Keratinocyte (primary cell): ENCODE data around the gene TIPRL. TPM values are rescaled to one million over a fixed set of nuclear protein-coding genes. Genes with fewer than 3 reads are reported as not detected.

Experiments
- DNase-seq: peaks from one replicate; pipeline ENCODE4 v3.0.0-alpha.2; 2011; ENCODE audit warnings: low read depth, missing footprints, low spot score
- FAIRE-seq: peaks from 2 replicates; lab custom pipeline; 2011; peaks lifted over from hg19 to GRCh38; lab: Jason Lieb, UNC
- H2AFZ ChIP-seq: 2 replicates; pipeline ENCODE4 v1.6.0; 2012; ENCODE audit warnings: low read length, control low read depth, inconsistent platforms; ENCODE audit not compliant: control insufficient read depth
- H3K27ac ChIP-seq: 2 replicates; pipeline ENCODE4 v1.5.1; 2011; ENCODE audit warnings: low read length; ENCODE audit not compliant: control insufficient read depth, insufficient read depth
- H3K27me3 ChIP-seq: 3 replicates; pipeline ENCODE4 v1.6.0; 2011; ENCODE audit warnings: low read length; ENCODE audit not compliant: control insufficient read depth, insufficient read depth; ENCODE audit errors: extremely low read depth
- H3K36me3 ChIP-seq, 2 experiments: 2 replicates in 1 of 2; 3 replicates in 1 of 2; pipeline ENCODE4 v1.5.1; 2011; ENCODE audit warnings: low read length in 2 of 2, mild to moderate bottlenecking in 1 of 2; ENCODE audit not compliant: control insufficient read depth in 2 of 2, insufficient read depth in 2 of 2; ENCODE audit errors: extremely low read depth in 1 of 2
- H3K4me1 ChIP-seq: 3 replicates; pipeline ENCODE4 v1.5.1; 2011; ENCODE audit warnings: low read length; ENCODE audit not compliant: control insufficient read depth, insufficient read depth; ENCODE audit errors: extremely low read depth
- H3K4me2 ChIP-seq: 3 replicates; pipeline ENCODE4 v1.6.0; 2011; ENCODE audit warnings: low read depth, low read length; ENCODE audit not compliant: control insufficient read depth, insufficient read depth; ENCODE audit errors: extremely low read depth
- H3K4me3 ChIP-seq, 3 experiments: fragments of 200-600 bp in 1 of 3; sonication (generic) in 1 of 3; 2 replicates in 2 of 3; 3 replicates in 1 of 3; pipeline ENCODE4 v1.5.1; 2011 to 2016; ENCODE audit warnings: low read length in 3 of 3, mild to moderate bottlenecking in 3 of 3, control low read depth in 2 of 3, inconsistent platforms in 1 of 3, low read depth in 1 of 3, mixed read lengths in 1 of 3, mixed run types in 1 of 3, moderate library complexity in 1 of 3; ENCODE audit not compliant: control insufficient read depth in 2 of 3, insufficient read depth in 2 of 3; ENCODE audit errors: extremely low read depth in 1 of 3
- H3K79me2 ChIP-seq: 2 replicates; pipeline ENCODE4 v1.6.0; 2012; ENCODE audit warnings: low read length; ENCODE audit not compliant: control insufficient read depth, insufficient read depth
- H3K9ac ChIP-seq: 3 replicates; pipeline ENCODE4 v1.6.0; 2011; ENCODE audit warnings: low read length; ENCODE audit not compliant: control insufficient read depth, insufficient read depth; ENCODE audit errors: extremely low read depth
- H3K9me1 ChIP-seq: 3 replicates; pipeline ENCODE4 v1.6.0; 2011; ENCODE audit warnings: low read length; ENCODE audit not compliant: control insufficient read depth, insufficient read depth; ENCODE audit errors: extremely low read depth
- H3K9me3 ChIP-seq: 2 replicates; pipeline ENCODE4 v1.5.1; 2012; ENCODE audit warnings: low read depth, low read length; ENCODE audit not compliant: control insufficient read depth
- H4K20me1 ChIP-seq: 3 replicates; pipeline ENCODE4 v1.6.0; 2011; ENCODE audit warnings: low read length; ENCODE audit not compliant: control insufficient read depth, insufficient read depth; ENCODE audit errors: extremely low read depth
- EZH2 ChIP-seq: IDR thresholded peaks from one replicate; pipeline ENCODE4 v1.6.1; 2012; ENCODE audit warnings: inconsistent platforms, mild to moderate bottlenecking, low read length, moderate library complexity
- dilution Hi-C: fragments of 300-500 bp; cut with MboI; formaldehyde crosslinking; loops from one replicate; pipeline ENCODE4 v1.7.0; 2020; ENCODE audit warnings: low sequenced_read_pairs; ENCODE audit not compliant: extremely low pct_ligation_motif_present
- polyA plus RNA-seq, 5 experiments: library from polyadenylated mRNA; depleted of rRNA in 3 of 5; stranded (reverse) in 3 of 5; stranded (forward) in 1 of 5; unstranded in 1 of 5; fragments of >200 nt; gene quantifications; 1 replicate in 1 of 5; 2 replicates in 3 of 5; 3 replicates in 1 of 5; pipeline versions ENCODE4 v1.2.1 to v1.2.3, GENCODE V29; 2011 to 2012; ENCODE audit warnings: missing spikeins in 2 of 5, low read depth in 1 of 5, low replicate concordance in 1 of 5
- TF ChIP-seq, protein P1 (sequence below), 3 experiments: IDR thresholded peaks in 1 of 3; conservative IDR thresholded peaks in 1 of 3; optimal IDR thresholded peaks in 1 of 3; 2 replicates in 2 of 3; 3 replicates in 1 of 3; pipeline versions ENCODE3 to v1.5.1; 2011; ENCODE audit warnings: low read length in 3 of 3, mild to moderate bottlenecking in 3 of 3, moderate library complexity in 2 of 3, control low read depth in 1 of 3, inconsistent platforms in 1 of 3; ENCODE audit not compliant: insufficient read depth in 2 of 3; ENCODE audit errors: extremely low read depth in 1 of 3

TIPRL gene
- polyA plus RNA-seq, 1 donor (not counting 4 experiments of a cell fraction or from before 2014, with no cell fraction given): 62.5 TPM

DNA sequence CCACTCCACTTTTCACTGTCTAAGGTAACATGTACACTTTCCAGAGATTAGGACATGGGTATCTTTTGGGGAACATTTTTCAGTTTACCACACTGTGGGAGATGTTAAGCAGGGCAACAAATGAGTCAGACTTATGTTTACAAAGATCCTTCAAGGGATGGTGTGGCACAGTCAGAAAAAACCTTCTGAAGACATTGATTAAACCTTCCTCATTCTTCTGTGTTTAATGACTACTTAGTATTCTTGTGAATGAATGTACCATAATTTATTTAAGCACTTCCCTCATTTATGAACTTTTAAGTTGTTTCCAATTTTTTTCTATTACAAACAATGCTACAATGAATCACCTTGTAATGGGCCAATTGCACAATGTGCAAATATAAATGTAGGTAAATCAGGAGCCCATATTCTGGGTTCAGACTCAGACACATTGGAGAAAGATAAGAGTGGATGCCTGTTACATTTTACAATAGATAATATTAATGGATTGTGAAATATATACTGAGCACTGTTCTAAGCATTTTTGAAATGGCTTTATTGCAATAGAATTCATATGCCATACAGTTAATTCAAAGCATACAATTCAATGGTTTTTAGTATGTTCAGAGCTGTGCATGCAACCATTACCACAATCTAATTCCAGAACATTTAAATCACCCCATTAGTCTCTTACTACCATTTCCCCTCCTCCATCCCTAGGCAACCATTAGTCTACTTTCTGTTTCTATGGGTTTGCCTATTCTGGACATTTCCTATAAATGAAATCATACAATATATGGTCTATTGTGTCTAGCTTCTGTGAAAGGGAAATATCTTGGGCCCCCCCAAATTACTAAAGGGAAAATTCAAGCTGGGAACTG, 45.1 kb downstream of the TIPRL start:
- dilution Hi-C loops: no loop called here
- TF ChIP-seq, protein P1, sequence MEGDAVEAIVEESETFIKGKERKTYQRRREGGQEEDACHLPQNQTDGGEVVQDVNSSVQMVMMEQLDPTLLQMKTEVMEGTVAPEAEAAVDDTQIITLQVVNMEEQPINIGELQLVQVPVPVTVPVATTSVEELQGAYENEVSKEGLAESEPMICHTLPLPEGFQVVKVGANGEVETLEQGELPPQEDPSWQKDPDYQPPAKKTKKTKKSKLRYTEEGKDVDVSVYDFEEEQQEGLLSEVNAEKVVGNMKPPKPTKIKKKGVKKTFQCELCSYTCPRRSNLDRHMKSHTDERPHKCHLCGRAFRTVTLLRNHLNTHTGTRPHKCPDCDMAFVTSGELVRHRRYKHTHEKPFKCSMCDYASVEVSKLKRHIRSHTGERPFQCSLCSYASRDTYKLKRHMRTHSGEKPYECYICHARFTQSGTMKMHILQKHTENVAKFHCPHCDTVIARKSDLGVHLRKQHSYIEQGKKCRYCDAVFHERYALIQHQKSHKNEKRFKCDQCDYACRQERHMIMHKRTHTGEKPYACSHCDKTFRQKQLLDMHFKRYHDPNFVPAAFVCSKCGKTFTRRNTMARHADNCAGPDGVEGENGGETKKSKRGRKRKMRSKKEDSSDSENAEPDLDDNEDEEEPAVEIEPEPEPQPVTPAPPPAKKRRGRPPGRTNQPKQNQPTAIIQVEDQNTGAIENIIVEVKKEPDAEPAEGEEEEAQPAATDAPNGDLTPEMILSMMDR (optimal IDR thresholded peaks at IDR 0.05 in 1 of 3, IDR thresholded peaks at IDR 0.05 in 1 of 3, conservative IDR thresholded peaks at IDR 0.05 in 1 of 3; ENCODE audit: extremely low read depth in 1 of 3, insufficient read depth in 2 of 3, low read length in 3 of 3): no peak
- TF ChIP-seq EZH2: no peak

DNA sequence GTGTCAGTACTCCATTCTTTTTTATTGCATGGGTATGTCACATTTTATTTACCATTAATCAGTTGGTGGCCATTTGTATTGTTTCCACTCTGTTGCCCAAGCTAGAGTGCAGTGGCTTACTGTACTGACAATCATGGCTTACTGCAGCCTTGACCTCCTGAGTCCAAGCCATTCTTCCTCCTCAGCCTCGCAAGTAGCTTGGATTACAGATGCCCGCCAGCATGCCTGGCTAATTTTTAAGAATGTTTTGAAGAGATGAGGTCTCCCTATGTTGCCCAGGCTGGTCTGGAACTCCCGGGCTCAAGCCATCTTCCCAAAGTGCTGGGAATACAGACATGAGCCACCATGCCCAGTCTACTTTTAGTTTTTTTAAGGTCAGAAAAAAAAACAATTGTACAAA, 46.2 kb downstream of the TIPRL start:
- dilution Hi-C loops: no loop called here
- H3K4me1 ChIP-seq: peaks cover 24% of the 10 kb centered on the region
- H4K20me1 ChIP-seq: peaks cover 3% of the 10 kb centered on the region
- peaks cover 40% of the 10 kb centered on the region for H3K79me2 ChIP-seq
- H3K9ac ChIP-seq: no peak overlapping the region
- H3K9me3 ChIP-seq: peaks cover 3% of the 10 kb centered on the region
- TF ChIP-seq, protein P1 (optimal IDR thresholded peaks at IDR 0.05 in 1 of 3, IDR thresholded peaks at IDR 0.05 in 1 of 3, conservative IDR thresholded peaks at IDR 0.05 in 1 of 3; ENCODE audit: extremely low read depth in 1 of 3, insufficient read depth in 2 of 3, low read length in 3 of 3): no peak
- TF ChIP-seq EZH2: no peak
- no peak overlapping the region for H3K4me3 ChIP-seq
- H3K27me3 ChIP-seq: no peaks in the 10 kb centered on the region
- no peaks in the 10 kb centered on the region for H3K9me1 ChIP-seq
- DNase-seq (no peak), FAIRE-seq (no peak)
- H3K4me2 ChIP-seq: no peak overlapping the region
- no peak overlapping the region for H3K27ac ChIP-seq
- peaks cover 0 to 6% of the 10 kb centered on the region in 2 experiments for H3K36me3 ChIP-seq
- H2AFZ ChIP-seq: no peak overlapping the region

More for the DNA sequence above, 45.1 kb downstream of the TIPRL start:
- Histone ChIP-seq H3K9me1 (no peaks in the 10 kb centered on the region), H3K27me3 (no peaks in the 10 kb centered on the region), H3K9me3 (peaks cover 3% of the 10 kb centered on the region), H3K27ac (no peak overlapping the region), H3K4me3 (no peak overlapping the region), H3K4me2 (no peak overlapping the region), H3K4me1 (peaks cover 16% of the 10 kb centered on the region), H3K79me2 (peaks cover 29% of the 10 kb centered on the region), H4K20me1 (no peaks in the 10 kb centered on the region), H3K9ac (no peak overlapping the region), H3K36me3 (no peaks in the 10 kb centered on the region), H2AFZ (no peak overlapping the region)
- FAIRE-seq (no peak), DNase-seq (no peak)
